DMS153 treated with DMSO at 0.1 percent for 48 hours (cell line): ENCODE data around the gene RBX1.
"Not testable (repeated sequence)": the region's sequence is repeated elsewhere in the genome, so short reads cannot be mapped to it uniquely, and the experiment has no call there.

ENCODE experiments used
- DNase-seq: peaks from one replicate; lab custom pipeline; 2025; ENCODE audit not compliant: unreplicated experiment; lab: John Stamatoyannopoulos, UW

RBX1 gene

GRCh38 chr22:40967111-40967760 lies 16.1 kb downstream of the RBX1 start:
- no peak for DNase-seq

- DNase-seq: no peak
These were observed 21.4 kb downstream of the RBX1 start for GRCh38 chr22:40972587-40972986.

GRCh38 chr22:40973144-40973543 lies 22.0 kb downstream of the RBX1 start:
- DNase-seq: no peak

GRCh38 chr22:40975366-40975765 lies 24.2 kb downstream of the RBX1 start:
- no peak for DNase-seq

- no peak for DNase-seq
These were observed 25.9 kb downstream of the RBX1 start for GRCh38 chr22:40976866-40977700.

- no peak for DNase-seq
These were observed 28.0 kb downstream of the RBX1 start for GRCh38 chr22:40979198-40979597.

GRCh38 chr22:40979871-40980270 lies 28.7 kb downstream of the RBX1 start:
- DNase-seq: no peak

GRCh38 chr22:40982482-40983385 lies 31.6 kb downstream of the RBX1 start:
- DNase-seq: no peak

- no peak for DNase-seq
These were observed 40.1 kb downstream of the RBX1 start for GRCh38 chr22:40991298-40991697.

GRCh38 chr22:40995821-40996220 lies 44.6 kb downstream of the RBX1 start:
- no peak for DNase-seq

- no peak for DNase-seq
These were observed 46.3 kb downstream of the RBX1 start for GRCh38 chr22:40997520-40997919.

GRCh38 chr22:41000040-41000565 lies 48.9 kb downstream of the RBX1 start:
- DNase-seq: no peak

- no peak for DNase-seq
These were observed 50.0 kb downstream of the RBX1 start for GRCh38 chr22:41000941-41001721.

GRCh38 chr22:41001722-41002122 lies 50.5 kb downstream of the RBX1 start:
- no peak for DNase-seq

- DNase-seq: not testable (repeated sequence)
These were observed 51.2 kb downstream of the RBX1 start for GRCh38 chr22:41002386-41002785.

GRCh38 chr22:41003066-41003465 lies 51.9 kb downstream of the RBX1 start:
- DNase-seq: no peak

- no peak for DNase-seq
These were observed 52.8 kb downstream of the RBX1 start for GRCh38 chr22:41003976-41004375.

GRCh38 chr22:41009222-41009948 lies 58.2 kb downstream of the RBX1 start:
- no peak for DNase-seq

- DNase-seq: no peak
These were observed 63.8 kb downstream of the RBX1 start for GRCh38 chr22:41015003-41015402.
